ENCODE measurements around the gene ARHGAP44. TPM values are rescaled to one million over a fixed set of nuclear protein-coding genes. Genes with fewer than 3 reads are reported as not detected.
A peak's percentile ranks its signal among the peaks of the same experiment; 100 is the strongest.
"Not testable (repeated sequence)": the region's sequence is repeated elsewhere in the genome, so short reads cannot be mapped to it uniquely, and the experiment has no call there.

ARHGAP44 gene
- total RNA-seq, 1 experiment from 2014 or later = 1.6 TPM

- no peak for DNase-seq (ENCODE audit: low spot score)
- in situ Hi-C loops (cut with HindIII; ENCODE audit: low sequenced_read_pairs) = no loop called here
Measured at GRCh38 chr17:12947047-12947446, 157.7 kb downstream of the ARHGAP44 start.

GRCh38 chr17:12952012-12952411 is 162.7 kb downstream of the ARHGAP44 start:
- DNase-seq (ENCODE audit: low spot score) = peak; percentile 24
- in situ Hi-C loops (cut with HindIII; ENCODE audit: low sequenced_read_pairs) = no loop called here

- peak; percentile 51 for DNase-seq (ENCODE audit: low spot score)
- in situ Hi-C loops (cut with HindIII; ENCODE audit: low sequenced_read_pairs) = no loop called here
Measured at GRCh38 chr17:12953156-12953555, 163.9 kb downstream of the ARHGAP44 start.

DNA sequence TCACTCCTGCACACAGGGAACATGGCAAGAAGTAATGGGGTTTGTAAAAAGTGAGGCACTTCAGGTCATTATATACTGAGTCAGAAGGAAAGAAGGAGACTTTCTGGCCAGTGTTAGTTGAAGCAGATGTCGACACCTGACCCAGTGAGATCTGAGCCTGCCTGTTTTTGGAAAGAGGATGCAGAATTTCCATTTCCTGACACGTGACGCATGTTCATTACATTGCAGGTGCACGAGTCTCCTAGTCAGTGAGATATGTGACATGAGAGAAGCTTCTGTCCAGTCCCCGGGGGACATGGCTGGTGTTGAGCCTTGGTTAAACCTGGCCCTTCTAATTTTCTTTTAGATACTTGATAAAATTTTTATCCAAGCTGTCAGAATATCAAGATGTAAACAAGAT is 166.2 kb downstream of the ARHGAP44 start:
- DNase-seq (ENCODE audit: low spot score) = no peak
- in situ Hi-C loops (cut with HindIII; ENCODE audit: low sequenced_read_pairs) = no loop called here

DNA sequence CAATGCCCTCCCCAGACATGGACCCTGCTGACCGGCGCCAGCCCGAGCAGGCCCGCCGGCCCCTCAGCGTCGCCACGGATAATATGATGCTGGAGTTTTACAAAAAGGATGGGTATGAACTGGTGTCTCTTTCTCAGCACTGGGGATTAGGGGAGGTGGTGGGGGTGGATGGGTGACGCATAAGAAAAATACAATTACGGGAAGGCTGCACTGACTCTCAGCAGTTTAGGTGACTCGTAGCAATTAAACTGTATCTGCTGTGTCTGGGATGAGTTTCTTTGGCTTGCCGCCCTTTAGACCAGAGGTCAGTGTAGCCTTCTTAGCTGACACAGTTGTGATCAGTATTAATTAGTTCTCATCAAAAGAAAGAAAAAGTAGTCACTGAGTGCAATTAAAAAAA is 169.5 kb downstream of the ARHGAP44 start:
- DNase-seq (ENCODE audit: low spot score) = no peak
- in situ Hi-C loops (cut with HindIII; ENCODE audit: low sequenced_read_pairs) = no loop called here

- in situ Hi-C loops (cut with HindIII; ENCODE audit: low sequenced_read_pairs) = no loop called here
- no peak for DNase-seq (ENCODE audit: low spot score)
Measured at GRCh38 chr17:12959441-12959840, 170.1 kb downstream of the ARHGAP44 start.

GRCh38 chr17:12961655-12962054 is 172.4 kb downstream of the ARHGAP44 start:
- no peak for DNase-seq (ENCODE audit: low spot score)
- in situ Hi-C loops (cut with HindIII; ENCODE audit: low sequenced_read_pairs) = no loop called here

- in situ Hi-C loops (cut with HindIII; ENCODE audit: low sequenced_read_pairs) = no loop called here
- peak; percentile 76 for DNase-seq (ENCODE audit: low spot score)
Measured at GRCh38 chr17:12963505-12963904, 174.2 kb downstream of the ARHGAP44 start.

DNA sequence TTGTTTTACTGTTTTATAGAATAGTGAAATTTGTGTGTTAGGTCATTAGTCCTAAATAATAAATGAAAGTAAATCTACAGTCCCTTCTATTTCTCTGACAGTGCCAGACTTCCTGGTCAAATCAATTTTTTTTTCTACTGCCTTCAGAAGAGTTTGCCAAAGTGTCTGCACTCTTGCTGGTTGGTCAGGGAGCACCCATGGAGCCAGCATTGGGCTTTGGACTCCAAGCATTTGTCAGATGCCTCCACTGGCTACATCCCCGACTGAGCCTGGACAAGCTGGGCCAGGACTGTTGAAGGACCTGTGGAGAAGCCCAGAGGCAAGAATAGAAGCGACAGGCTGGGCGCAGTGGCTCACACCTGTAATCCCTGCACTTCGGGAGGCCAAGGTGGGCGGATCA is 174.9 kb downstream of the ARHGAP44 start:
- in situ Hi-C loops (cut with HindIII; ENCODE audit: low sequenced_read_pairs) = no loop called here
- peak; percentile 52 for DNase-seq (ENCODE audit: low spot score)

DNA sequence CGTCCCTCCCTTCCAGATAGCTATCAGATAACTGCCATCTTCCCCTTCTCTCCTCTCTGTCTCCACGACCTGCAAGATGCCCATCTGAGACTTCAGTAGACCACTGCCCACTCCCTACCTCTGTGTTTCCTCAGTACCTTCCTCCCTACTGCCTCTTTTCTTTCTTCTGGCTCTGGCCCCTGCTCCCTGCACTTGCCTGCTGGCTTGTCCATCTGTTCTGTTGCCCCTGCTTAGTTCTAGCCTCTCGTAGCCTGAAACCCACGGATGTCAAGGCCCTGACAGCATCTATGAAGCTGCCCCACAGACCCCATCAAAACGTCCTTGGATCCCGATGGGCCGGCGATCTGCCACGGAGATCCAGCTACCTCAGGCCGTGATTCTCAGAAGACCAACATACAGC is 175.5 kb downstream of the ARHGAP44 start:
- DNase-seq (ENCODE audit: low spot score) = peak; percentile 77
- in situ Hi-C loops (cut with HindIII; ENCODE audit: low sequenced_read_pairs) = no loop called here

DNA sequence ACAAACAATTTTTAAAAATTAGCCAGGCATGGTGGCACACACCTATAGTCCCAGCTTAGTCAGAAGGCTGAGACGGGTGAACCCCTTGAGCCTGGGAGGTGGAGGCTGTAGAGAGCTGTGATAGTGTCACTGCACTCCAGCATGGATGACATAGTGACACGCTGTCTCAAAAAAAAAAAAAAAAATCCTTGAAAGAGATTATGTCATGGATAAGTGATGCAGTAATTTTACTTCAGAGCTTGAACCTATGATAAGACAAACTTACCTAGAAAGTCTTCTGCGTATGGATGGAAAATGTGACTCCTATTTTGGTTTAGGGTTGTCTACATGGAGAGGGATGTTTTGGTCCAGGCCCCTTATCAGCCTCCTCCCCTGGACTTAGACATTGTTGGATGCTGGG is 176.7 kb downstream of the ARHGAP44 start:
- no peak for DNase-seq (ENCODE audit: low spot score)
- in situ Hi-C loops (cut with HindIII; ENCODE audit: low sequenced_read_pairs) = no loop called here

DNA sequence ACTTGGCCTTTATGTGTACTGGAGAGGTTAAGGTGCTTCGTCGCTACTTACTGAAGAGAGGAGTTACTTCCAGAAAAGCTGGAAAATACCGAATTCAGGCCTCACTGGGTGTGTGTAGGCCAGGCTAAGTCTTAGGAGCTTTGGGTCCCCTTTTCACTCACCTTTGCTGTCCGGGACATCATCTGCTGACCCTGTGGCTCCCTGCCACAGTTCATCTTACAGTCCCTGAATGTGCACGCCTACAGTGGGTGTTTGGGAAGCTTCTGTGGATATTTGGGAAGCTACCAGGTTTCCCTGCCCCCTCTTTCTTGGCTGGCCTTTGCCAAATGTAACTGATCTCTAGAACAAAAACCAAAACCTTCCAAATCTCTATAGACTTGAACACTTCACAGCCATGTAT is 177.1 kb downstream of the ARHGAP44 start:
- in situ Hi-C loops (cut with HindIII; ENCODE audit: low sequenced_read_pairs) = no loop called here
- DNase-seq (ENCODE audit: low spot score) = no peak

DNA sequence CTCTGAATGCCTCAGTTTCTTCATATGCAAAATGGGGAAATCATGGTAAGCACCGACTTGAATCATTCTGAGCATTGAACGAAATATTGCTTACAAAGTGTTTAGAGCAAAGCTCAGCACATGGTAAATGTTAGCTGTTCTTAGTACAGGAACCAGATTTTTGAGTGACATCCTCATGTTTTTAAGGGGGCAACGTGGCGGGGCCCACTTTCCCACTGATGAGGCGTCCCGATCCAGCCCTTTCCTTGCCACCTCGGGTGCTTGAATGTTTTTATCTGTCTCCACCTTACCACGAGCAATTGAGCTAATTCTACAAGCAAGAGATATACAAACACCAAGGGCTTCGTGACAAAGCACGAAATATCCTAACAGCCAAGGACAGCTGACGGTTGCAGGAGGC is 178.7 kb downstream of the ARHGAP44 start:
- in situ Hi-C loops (cut with HindIII; ENCODE audit: low sequenced_read_pairs) = no loop called here
- DNase-seq (ENCODE audit: low spot score) = no peak

- in situ Hi-C loops (cut with HindIII; ENCODE audit: low sequenced_read_pairs) = no loop called here
Measured at GRCh38 chr17:12973496-12974004, 184.3 kb downstream of the ARHGAP44 start.

DNA sequence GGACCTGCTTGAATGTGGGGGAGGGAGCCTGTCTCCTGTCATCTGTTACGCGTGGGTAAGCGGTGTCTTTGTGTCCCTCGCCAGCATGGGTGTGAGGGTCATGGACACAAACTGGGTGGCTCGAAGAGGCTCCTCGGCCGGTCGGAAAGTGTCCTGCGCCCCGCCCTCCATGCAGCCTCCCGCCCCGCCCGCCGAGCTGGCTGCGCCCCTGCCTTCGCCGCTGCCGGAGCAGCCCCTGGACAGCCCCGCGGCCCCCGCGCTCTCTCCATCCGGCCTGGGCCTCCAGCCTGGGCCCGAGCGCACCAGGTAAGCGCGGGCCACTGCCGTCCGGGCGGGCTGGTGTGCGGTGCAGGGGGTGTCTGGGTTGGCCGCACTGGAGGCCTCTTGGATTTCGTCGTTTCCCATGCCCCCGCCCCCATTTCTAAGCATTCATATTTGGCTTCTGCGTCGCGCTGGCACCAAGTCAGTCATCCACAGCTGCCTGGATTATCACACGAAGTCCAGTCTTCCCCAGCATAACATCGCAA is 184.8 kb downstream of the ARHGAP44 start:
- in situ Hi-C loops (cut with HindIII; ENCODE audit: low sequenced_read_pairs) = no loop called here
- DNase-seq (ENCODE audit: low spot score) = no peak

More at GRCh38 chr17:12973496-12974004, 184.3 kb downstream of the ARHGAP44 start:
- DNase-seq (ENCODE audit: low spot score) = peak; percentile 89

DNA sequence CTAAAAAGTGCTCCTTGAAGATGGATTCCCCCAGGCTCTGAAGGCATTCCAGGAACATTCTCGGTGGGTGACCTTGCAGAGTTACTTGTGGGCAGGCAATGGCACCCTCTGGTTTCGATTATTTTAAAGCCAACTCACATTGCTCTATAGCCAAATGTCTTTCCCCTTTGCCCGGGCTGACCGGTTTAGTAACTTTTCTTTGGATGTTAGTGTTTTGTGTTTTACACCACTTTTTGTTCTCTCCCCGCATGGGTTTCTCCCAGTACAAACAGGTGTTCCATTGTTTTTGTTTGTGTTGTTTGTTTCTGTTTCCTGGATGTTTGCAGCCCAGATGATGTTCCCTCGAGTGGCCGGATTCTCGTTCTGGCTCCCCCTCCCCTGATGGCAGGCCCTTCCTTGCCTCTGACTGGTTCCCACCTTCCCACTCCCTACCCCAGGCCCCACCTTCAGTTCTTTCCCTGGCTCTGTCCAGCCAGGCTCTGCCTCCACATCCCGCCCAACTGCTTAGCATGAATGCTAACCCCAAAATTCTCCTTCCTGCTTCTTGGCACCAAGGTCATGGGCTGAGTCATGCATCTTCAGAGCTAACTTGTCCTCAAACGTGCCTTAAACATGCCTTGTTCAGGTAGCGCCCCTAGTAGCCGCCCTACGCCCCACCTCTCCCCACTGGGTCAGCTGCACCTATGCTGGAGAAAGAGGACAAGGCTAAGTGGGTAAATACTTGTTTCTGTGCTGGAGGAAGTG is 187.9 kb downstream of the ARHGAP44 start:
- DNase-seq (ENCODE audit: low spot score) = no peak
- in situ Hi-C loops (cut with HindIII; ENCODE audit: low sequenced_read_pairs) = no loop called here

- DNase-seq (ENCODE audit: low spot score); in situ Hi-C loops (cut with HindIII; ENCODE audit: low sequenced_read_pairs): not testable (repeated sequence)
Measured at GRCh38 chr17:12978787-12979186, 189.5 kb downstream of the ARHGAP44 start.

GRCh38 chr17:12979246-12979645 is 189.9 kb downstream of the ARHGAP44 start:
- DNase-seq (ENCODE audit: low spot score) = no peak
- in situ Hi-C loops (cut with HindIII; ENCODE audit: low sequenced_read_pairs) = no loop called here

DNA sequence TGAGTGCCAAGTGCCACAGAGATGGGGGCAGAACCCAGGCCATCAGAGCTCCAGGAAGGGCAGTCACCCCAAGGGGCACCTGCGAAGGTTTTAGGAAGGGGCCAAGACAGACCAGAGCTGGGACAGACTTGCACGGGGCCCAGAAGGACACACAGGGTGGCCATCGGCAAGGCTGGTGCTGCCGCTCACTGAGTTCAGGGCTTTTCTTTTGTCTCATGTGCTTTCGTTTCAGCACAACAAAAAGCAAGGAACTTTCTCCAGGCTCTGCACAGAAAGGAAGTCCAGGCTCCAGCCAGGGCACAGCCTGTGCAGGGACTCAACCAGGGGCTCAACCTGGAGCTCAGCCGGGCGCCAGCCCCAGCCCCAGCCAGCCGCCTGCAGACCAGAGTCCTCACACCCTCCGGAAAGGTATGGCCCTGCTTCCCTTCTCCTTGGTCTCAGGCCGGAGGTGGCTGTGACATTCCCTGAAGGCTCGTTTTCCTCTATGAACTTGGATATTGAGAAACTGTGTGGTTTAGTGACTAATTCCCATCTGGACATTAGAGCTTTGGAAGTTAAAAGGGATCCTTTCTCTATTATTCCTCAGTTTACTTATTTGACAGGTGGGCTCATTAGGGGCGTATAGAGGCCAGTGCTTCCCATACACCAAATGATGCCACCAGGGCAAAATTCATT is 190.7 kb downstream of the ARHGAP44 start:
- in situ Hi-C loops (cut with HindIII; ENCODE audit: low sequenced_read_pairs) = no loop called here

GRCh38 chr17:12982224-12982623 is 192.9 kb downstream of the ARHGAP44 start:
- DNase-seq (ENCODE audit: low spot score) = no peak
- in situ Hi-C loops (cut with HindIII; ENCODE audit: low sequenced_read_pairs) = no loop called here

More for the DNA sequence above, 190.7 kb downstream of the ARHGAP44 start:
- no peak for DNase-seq (ENCODE audit: low spot score)

Measured in G401 (cell line).